Bronchial epithelial cell (primary cell): ENCODE data around the gene NDUFAF3. TPM values are rescaled to one million over a fixed set of nuclear protein-coding genes. Genes with fewer than 3 reads are reported as not detected.

Experiments used
- DNase-seq: peaks from one replicate; pipeline ENCODE4 v3.0.0-alpha.2; 2010; ENCODE audit warnings: low read depth
- FAIRE-seq: peaks from 2 replicates; lab custom pipeline; 2011; peaks lifted over from hg19 to GRCh38; lab: Jason Lieb, UNC
- H3K27me3 ChIP-seq: 2 replicates; pipeline ENCODE4 v1.5.1; 2011; ENCODE audit warnings: low read length; ENCODE audit not compliant: control insufficient read depth, insufficient read depth
- H3K36me3 ChIP-seq: 2 replicates; pipeline ENCODE4 v1.5.1; 2011; ENCODE audit warnings: low read length; ENCODE audit not compliant: control insufficient read depth, insufficient read depth
- H3K4me3 ChIP-seq: 2 replicates; pipeline ENCODE4 v1.5.1; 2011; ENCODE audit warnings: mild to moderate bottlenecking, low read depth, low read length, control low read depth
- total RNA-seq: library from RNA; depleted of rRNA; stranded (reverse); fragments of >200 nt; gene quantifications from 2 replicates; pipeline ENCODE4 v1.2.1, GENCODE V29; 2014
- TF ChIP-seq, protein P1 (sequence below): IDR thresholded peaks from 2 replicates; pipeline ENCODE4 v1.5.1; 2011; ENCODE audit warnings: mild to moderate bottlenecking, moderate library complexity, low read length, control low read depth, inconsistent platforms; ENCODE audit not compliant: insufficient read depth, severe bottlenecking

NDUFAF3 gene
- total RNA-seq, 1 donor from 2014 or later: 36.3 TPM

DNA sequence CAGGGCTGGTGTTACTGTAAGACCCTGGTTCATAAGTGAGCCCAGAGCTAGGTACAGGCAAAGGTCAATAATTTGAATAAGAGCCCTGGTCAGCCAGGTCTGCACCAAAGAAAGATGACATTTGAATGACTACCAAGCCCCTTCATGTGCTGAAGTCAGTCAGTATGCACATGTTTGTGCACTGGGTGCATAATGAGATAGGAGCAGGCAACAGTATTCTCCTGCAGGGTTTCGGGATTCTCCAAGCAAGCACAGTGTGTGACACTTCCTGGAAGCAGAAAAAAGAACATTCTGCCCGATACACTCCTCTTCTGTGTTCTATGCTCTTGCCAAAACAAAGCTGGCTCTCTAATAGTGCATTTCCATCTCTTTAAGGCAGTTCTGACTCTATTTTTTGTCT, 12.7 kb downstream of the NDUFAF3 start:
- peaks cover 23% of the 10 kb centered on the region for H3K36me3 ChIP-seq
- H3K27me3 ChIP-seq: no peaks in the 10 kb centered on the region
- no peak overlapping the region for H3K4me3 ChIP-seq
- TF ChIP-seq, protein P1, sequence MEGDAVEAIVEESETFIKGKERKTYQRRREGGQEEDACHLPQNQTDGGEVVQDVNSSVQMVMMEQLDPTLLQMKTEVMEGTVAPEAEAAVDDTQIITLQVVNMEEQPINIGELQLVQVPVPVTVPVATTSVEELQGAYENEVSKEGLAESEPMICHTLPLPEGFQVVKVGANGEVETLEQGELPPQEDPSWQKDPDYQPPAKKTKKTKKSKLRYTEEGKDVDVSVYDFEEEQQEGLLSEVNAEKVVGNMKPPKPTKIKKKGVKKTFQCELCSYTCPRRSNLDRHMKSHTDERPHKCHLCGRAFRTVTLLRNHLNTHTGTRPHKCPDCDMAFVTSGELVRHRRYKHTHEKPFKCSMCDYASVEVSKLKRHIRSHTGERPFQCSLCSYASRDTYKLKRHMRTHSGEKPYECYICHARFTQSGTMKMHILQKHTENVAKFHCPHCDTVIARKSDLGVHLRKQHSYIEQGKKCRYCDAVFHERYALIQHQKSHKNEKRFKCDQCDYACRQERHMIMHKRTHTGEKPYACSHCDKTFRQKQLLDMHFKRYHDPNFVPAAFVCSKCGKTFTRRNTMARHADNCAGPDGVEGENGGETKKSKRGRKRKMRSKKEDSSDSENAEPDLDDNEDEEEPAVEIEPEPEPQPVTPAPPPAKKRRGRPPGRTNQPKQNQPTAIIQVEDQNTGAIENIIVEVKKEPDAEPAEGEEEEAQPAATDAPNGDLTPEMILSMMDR: no peak
- no peak for DNase-seq
- FAIRE-seq: no peak

DNA sequence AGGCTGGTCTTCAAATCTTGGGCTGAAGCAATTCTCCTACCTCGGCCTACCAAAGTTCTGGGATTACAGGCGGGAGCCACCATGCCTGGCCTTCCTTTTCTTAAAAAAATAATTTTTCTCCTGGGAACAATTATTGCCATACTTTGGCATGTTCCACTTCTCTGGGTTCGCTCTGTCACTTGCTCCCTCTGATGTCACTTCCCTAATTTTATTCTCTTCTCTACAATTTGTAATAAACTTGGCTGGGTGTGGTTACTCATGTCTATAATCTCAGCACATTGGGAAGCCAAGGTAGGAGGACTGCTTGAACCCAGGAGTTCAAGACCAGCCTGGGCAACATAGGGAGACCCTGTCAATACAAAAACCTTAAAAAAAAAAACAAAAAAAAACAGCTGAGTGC, 13.4 kb downstream of the NDUFAF3 start:
- no peak for DNase-seq
- no peak overlapping the region for H3K4me3 ChIP-seq
- H3K36me3 ChIP-seq: peaks cover 23% of the 10 kb centered on the region
- H3K27me3 ChIP-seq: no peaks in the 10 kb centered on the region
- no peak for FAIRE-seq
- TF ChIP-seq, protein P1: no peak

DNA sequence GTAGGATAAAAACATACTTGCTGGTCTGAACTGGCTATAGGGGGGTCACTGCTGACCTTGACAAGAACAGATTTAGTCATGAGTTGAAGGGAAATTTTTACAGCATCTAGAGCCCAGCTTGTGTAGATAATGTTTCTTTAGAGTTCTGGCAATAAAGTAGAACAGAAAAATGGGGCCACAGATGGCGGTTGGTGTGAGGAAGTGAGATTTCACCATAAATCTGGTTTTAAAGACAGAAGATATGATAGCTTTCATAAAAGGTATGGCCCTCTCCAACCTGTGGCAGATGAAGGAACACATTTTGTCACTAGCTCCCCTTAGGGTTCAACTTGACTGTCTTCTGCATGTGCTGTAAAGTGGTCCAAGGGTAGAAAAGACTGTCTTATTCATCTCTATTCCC, 31.6 kb downstream of the NDUFAF3 start:
- TF ChIP-seq, protein P1: no peak
- no peaks in the 10 kb centered on the region for H3K27me3 ChIP-seq
- FAIRE-seq (no peak), DNase-seq (no peak)
- no peak overlapping the region for H3K4me3 ChIP-seq
- peaks cover 17% of the 10 kb centered on the region for H3K36me3 ChIP-seq

DNA sequence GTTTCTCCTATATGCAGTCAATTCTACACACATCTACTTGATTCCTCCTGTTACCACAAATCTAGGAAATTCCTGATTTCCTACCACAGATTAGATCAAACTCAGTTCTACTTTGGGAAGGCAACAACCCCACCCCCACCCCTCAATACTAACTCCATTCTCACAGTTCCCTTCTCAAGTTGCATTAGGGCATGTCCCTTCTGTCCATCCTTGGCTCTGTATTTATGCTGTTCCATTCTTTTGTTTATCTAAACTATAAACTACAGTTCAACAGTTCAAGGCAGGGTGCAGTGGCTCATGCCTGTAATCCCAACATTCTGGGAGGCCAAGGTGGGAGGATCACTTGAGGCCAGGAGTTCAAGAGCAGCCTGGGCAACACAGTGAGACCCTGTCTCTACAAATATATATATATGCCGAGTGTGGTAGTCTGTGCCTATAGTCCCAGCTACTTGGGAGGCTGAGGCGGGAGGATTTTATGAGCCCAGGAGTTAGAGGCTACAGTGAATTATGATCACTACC, 32.5 kb downstream of the NDUFAF3 start:
- Histone ChIP-seq H3K36me3 (peaks cover 17% of the 10 kb centered on the region), H3K27me3 (no peaks in the 10 kb centered on the region), H3K4me3 (no peak overlapping the region)
- TF ChIP-seq, protein P1: no peak
- no peak for FAIRE-seq
- no peak for DNase-seq

DNA sequence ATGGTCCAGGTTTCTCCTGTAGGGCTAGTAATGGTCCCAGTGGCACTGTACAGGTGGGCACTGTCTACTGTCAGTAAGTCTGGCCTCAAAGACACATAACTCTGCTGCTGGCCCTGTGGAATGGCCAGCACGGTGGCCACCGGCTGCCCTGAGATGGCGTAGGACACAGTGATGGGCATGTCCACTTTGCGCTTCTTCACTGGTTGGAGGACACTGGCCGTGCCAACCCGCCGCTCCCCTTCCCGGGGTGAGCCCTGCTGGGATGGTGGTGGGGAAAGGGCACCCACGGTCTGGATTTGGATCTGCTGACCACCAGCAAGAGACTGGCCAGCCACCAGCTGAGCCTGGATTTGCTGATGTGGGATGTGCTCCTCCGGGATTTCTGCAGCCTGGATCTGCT, 35.3 kb downstream of the NDUFAF3 start:
- DNase-seq (no peak), FAIRE-seq (no peak)
- TF ChIP-seq, protein P1: no peak
- peaks cover 19% of the 10 kb centered on the region for H3K36me3 ChIP-seq
- no peak overlapping the region for H3K4me3 ChIP-seq
- H3K27me3 ChIP-seq: no peaks in the 10 kb centered on the region

DNA sequence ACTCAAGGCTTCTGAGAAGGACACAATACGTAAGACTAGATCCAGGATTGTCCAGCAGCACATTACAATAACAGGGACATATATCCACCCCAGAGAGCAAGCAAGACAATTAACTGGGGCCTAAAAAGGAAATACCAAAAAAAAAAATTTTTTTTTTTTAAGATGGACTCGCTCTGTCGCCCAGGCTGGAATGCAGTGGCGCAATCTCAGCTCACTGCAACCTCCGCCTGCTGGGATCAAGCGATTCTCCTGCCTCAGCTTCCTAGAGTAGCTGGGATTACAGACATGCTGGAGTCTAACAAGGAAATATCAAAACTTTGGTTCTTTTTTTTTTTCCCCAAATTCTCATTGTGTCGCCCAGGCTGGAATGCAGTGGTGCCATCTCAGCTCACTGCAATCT, 36.1 kb downstream of the NDUFAF3 start:
- TF ChIP-seq, protein P1: no peak
- no peak for FAIRE-seq
- no peak for DNase-seq
- H3K36me3 ChIP-seq: peaks cover 18% of the 10 kb centered on the region
- H3K4me3 ChIP-seq: no peak overlapping the region
- H3K27me3 ChIP-seq: no peaks in the 10 kb centered on the region
